ENCODE measurements around the gene NCK2. TPM values are rescaled to one million over a fixed set of nuclear protein-coding genes. Genes with fewer than 3 reads are reported as not detected.

Gene NCK2
- polyA plus RNA-seq, 1 experiment: 20.5 TPM

DNA sequence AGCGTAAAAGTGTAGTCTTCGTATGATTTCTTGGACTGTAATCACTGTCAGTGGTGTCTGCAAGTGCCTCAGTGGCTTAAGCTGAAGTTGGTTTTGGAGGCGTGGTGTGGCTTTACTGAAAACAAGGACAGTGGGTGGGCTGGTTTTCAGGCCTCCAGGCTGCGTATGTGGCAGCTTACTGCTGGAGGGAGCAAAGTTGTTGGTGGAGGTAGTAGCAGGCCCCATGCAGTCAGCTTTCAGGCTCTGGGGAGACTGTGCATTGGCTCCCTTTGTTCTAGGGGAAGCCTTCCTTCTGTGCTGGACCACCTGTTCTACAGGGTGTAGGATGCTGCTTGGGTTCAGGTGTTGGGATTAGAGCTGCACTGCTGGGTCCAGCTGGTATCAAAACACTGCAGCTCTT is 91.6 kb downstream of the NCK2 start:
- ChIA-PET CTCF (no interaction called here), POLR2A (no interaction called here)
- peaks cover 9% of the 10 kb centered on the region for H3K9me3 ChIP-seq (ENCODE audit: control insufficient read depth, insufficient read depth, low read length)
- TF ChIP-seq, protein P1, sequence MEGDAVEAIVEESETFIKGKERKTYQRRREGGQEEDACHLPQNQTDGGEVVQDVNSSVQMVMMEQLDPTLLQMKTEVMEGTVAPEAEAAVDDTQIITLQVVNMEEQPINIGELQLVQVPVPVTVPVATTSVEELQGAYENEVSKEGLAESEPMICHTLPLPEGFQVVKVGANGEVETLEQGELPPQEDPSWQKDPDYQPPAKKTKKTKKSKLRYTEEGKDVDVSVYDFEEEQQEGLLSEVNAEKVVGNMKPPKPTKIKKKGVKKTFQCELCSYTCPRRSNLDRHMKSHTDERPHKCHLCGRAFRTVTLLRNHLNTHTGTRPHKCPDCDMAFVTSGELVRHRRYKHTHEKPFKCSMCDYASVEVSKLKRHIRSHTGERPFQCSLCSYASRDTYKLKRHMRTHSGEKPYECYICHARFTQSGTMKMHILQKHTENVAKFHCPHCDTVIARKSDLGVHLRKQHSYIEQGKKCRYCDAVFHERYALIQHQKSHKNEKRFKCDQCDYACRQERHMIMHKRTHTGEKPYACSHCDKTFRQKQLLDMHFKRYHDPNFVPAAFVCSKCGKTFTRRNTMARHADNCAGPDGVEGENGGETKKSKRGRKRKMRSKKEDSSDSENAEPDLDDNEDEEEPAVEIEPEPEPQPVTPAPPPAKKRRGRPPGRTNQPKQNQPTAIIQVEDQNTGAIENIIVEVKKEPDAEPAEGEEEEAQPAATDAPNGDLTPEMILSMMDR (IDR thresholded peaks at IDR 0.05; ENCODE audit: low read depth, low read length): no peak
- H3K27me3 ChIP-seq (ENCODE audit: control insufficient read depth, insufficient read depth, low read length): no peaks in the 10 kb centered on the region
- no peak overlapping the region for H3K4me3 ChIP-seq (ENCODE audit: low read depth, low read length)
- DNase-seq (ENCODE audit: low read depth, low spot score): no peak
- no peak overlapping the region for H3K27ac ChIP-seq (ENCODE audit: low read depth, low read length)

DNA sequence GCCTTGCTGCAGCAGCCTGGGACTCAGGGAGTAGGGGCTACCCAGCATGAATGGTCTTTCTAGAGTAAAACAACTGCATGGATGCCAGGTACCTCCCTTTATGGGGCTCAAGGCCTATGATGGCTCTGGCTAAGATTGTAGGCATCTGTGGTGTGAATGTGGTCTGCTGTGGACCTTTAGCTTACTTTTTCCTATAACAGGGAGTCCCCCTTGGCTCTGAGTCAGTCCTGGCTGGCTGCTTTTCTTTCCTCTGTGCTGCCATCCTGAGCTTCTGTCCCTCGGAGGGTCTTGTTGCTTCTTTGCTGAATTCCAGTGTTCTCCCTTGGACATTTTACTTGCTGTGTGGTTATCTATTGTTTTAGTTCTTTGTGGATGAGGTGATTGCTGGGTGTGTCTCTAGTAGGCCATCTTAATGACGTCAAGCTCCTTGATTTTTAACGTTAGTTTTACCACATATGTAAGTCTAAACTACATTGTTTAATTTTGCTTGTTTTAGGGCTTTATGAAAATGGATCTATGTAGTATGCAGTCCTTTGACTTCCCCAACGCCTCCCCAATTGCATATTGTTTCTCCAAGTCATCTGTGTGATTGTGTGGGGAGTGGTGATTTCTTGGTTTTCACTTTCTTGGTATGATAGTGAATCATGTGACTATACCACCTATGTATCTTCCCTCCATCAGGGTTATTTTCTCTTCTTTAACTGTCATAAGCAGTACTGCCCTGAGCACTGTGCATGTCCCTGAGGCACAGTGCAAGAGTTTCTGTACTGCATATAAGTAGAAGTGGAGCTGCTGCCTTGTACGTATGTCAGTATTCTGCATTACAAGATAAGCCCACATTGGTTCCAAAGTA is 92.4 kb downstream of the NCK2 start:
- no peak for DNase-seq (ENCODE audit: low read depth, low spot score)
- Histone ChIP-seq H3K27ac (ENCODE audit: low read depth, low read length) (no peak overlapping the region), H3K27me3 (ENCODE audit: control insufficient read depth, insufficient read depth, low read length) (no peaks in the 10 kb centered on the region), H3K4me3 (ENCODE audit: low read depth, low read length) (no peak overlapping the region), H3K9me3 (ENCODE audit: control insufficient read depth, insufficient read depth, low read length) (peaks cover 9% of the 10 kb centered on the region)
- ChIA-PET CTCF (no interaction called here), POLR2A (no interaction called here)
- TF ChIP-seq, protein P1 (IDR thresholded peaks at IDR 0.05; ENCODE audit: low read depth, low read length): no peak

DNA sequence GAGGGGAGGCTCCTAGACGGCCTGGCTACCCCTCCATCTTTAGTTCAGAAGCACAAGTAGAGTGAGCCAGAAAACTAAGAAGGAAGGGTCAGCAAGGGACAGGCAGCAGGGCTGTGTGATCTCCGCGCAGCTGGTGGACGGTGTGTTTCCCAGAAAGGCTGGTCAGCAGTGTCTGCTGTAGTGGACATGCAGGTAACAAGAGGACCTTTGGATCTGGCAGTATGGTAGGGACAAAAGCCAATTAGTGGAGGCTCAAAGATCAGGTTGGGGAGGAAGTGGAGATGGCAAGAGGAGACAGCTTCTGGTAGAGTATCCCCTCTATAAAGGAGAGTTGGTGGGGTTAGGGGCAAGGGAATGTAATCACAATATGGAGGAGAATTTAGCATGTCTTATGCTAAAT is 95.1 kb downstream of the NCK2 start:
- peaks cover 6% of the 10 kb centered on the region for H3K9me3 ChIP-seq (ENCODE audit: control insufficient read depth, insufficient read depth, low read length)
- no peak overlapping the region for H3K27ac ChIP-seq (ENCODE audit: low read depth, low read length)
- DNase-seq (ENCODE audit: low read depth, low spot score): no peak
- ChIA-PET CTCF (no interaction called here), POLR2A (no interaction called here)
- no peaks in the 10 kb centered on the region for H3K27me3 ChIP-seq (ENCODE audit: control insufficient read depth, insufficient read depth, low read length)
- TF ChIP-seq, protein P1 (IDR thresholded peaks at IDR 0.05; ENCODE audit: low read depth, low read length): no peak
- H3K4me3 ChIP-seq (ENCODE audit: low read depth, low read length): no peak overlapping the region

DNA sequence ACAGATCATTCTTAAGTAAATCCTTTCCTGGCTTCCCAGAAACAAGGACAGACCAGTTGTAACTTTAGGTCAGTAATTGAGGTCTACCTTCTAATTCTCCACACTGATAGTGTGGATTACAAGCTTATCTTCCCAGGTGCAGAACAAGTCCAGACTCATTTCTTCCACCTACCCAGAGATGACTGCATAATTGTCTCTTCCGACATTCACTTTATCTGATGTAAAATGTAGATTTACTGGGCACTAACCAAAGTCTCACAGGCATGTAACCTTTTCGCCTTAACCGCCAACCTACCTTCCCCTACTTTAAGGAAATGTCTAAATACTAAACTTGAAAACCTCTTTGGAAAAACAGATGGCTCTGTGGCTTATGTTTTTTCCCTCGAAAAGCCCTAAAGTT is 96.2 kb downstream of the NCK2 start:
- TF ChIP-seq, protein P1 (IDR thresholded peaks at IDR 0.05; ENCODE audit: low read depth, low read length): no peak
- Histone ChIP-seq H3K4me3 (ENCODE audit: low read depth, low read length) (no peak overlapping the region), H3K27me3 (ENCODE audit: control insufficient read depth, insufficient read depth, low read length) (no peaks in the 10 kb centered on the region), H3K9me3 (ENCODE audit: control insufficient read depth, insufficient read depth, low read length) (peaks cover 4% of the 10 kb centered on the region), H3K27ac (ENCODE audit: low read depth, low read length) (no peak overlapping the region)
- DNase-seq (ENCODE audit: low read depth, low spot score): no peak
- CTCF ChIA-PET: no interaction called here
- POLR2A ChIA-PET: no interaction called here

DNA sequence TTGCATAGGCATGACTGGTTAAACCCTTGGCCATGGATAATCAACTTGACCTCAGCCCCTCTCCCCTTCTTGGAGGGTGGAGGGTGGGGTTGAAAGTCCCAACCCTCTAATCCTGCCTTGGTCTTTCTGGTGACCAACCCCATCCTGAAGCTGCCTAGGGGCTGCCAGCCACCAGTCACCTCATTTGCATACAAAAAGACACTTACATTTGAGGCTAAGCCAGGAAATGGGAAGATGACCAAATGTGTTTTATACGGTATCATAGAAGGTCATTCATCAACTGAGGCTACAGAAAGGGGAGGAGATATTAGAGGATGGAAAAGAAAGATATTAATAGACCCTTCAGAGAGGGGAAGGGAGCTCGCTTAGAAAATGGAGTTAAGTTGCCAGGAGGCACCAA is 96.8 kb downstream of the NCK2 start:
- CTCF ChIA-PET: no interaction called here
- POLR2A ChIA-PET: no interaction called here
- TF ChIP-seq, protein P1 (IDR thresholded peaks at IDR 0.05; ENCODE audit: low read depth, low read length): no peak

More for the DNA sequence above, 96.8 kb downstream of the NCK2 start:
- Histone ChIP-seq H3K27ac (ENCODE audit: low read depth, low read length) (no peak overlapping the region), H3K9me3 (ENCODE audit: control insufficient read depth, insufficient read depth, low read length) (no peaks in the 10 kb centered on the region), H3K4me3 (ENCODE audit: low read depth, low read length) (no peak overlapping the region), H3K27me3 (ENCODE audit: control insufficient read depth, insufficient read depth, low read length) (no peaks in the 10 kb centered on the region)
- DNase-seq (ENCODE audit: low read depth, low spot score): no peak
